ENCODE results near the gene OR52A1. TPM values are rescaled to one million over a fixed set of nuclear protein-coding genes. Genes with fewer than 3 reads are reported as not detected.

Gene OR52A1
- total RNA-seq, 6 experiments from 2014 or later: 0.04 TPM; not detected in 5

DNA sequence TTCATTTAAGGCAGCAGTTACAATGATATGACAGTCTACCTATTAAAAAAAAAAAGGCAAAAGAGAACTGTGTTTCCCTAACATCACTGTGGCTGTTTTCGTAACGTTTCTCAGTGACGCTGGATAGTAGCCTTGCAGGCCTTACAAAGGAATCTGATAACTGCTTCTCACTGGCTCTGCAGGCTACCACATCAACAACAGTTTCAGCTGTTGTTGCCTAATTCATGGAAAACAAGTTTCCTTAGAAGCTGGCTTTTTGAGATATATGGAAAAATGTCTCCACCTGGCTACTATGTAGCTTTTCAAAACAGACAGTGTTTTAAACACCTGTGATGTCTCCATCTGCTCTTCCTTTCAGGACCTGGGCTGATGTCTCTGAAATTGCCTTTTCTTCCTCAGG lies 42.2 kb upstream of the OR52A1 start:
- Histone ChIP-seq H3K27me3 (no peaks in the 10 kb centered on the region), H3K9me3 (no peaks in the 10 kb centered on the region), H3K4me3 (no peak overlapping the region), H3K27ac (no peak overlapping the region), H3K4me1 (no peaks in the 10 kb centered on the region), H3K36me3 (no peaks in the 10 kb centered on the region)
- 60% methylated on average over 3 of the region's 3 CpGs for WGBS (ENCODE audit: insufficient coverage, low coverage, low lambda C conversion rate, missing lambda C conversion rate)
- no peak for TF ChIP-seq CTCF (IDR thresholded peaks at IDR 0.05)
- no peak for TF ChIP-seq POLR2A (IDR thresholded peaks at IDR 0.05)
- DNase-seq (no peak), ATAC-seq (no peak)
- intact Hi-C loops (cut with DNase I): no loop called here

DNA sequence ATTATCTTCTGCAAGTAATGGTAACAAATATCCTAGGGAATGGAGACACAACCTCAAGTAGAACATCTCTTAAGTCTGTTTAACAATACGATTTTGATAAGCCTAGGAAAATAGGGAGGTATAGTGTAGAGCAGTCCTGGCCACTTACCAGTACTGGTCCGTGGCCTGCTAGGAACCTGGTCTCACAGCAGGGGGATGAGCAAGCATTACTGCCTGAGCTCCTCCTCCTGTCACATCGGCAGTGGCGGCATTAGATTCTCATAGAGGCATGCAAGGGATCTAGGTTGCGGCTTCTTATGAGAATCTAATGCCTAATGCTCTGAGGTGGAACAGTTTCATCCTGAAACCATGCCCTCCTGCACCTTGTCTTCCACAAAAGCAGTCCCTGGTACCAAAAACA lies 41.5 kb upstream of the OR52A1 start:
- no peaks in the 10 kb centered on the region for H3K36me3 ChIP-seq
- TF ChIP-seq POLR2A (IDR thresholded peaks at IDR 0.05) (no peak), CTCF (IDR thresholded peaks at IDR 0.05) (no peak)
- H3K9me3 ChIP-seq: no peaks in the 10 kb centered on the region
- ATAC-seq (no peak), DNase-seq (no peak)
- H3K4me3 ChIP-seq: no peak overlapping the region
- H3K27ac ChIP-seq: no peak overlapping the region
- 33% methylated on average over 1 of the region's 5 CpGs for WGBS (ENCODE audit: insufficient coverage, low coverage, low lambda C conversion rate, missing lambda C conversion rate)
- no peaks in the 10 kb centered on the region for H3K4me1 ChIP-seq
- intact Hi-C loops (cut with DNase I): no loop called here
- H3K27me3 ChIP-seq: no peaks in the 10 kb centered on the region

DNA sequence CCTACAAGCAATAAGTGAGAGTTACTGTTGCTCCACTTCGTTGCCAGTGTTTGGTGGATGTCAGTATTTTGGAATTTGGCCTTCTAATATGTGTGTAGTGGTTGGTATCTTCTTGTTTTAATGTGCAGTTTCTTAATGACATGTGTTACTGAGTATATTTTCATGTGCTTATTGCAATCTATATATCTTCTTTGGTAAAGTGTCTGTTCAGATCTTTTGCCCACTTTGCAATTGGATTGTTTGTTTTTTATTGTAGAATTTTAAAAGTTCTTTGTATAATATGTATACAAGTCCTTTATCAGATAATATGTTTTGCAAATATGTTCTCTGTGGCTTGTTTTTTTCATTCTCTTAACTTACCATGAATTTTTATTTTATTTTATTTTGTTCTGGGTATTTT lies 38.2 kb upstream of the OR52A1 start:
- ATAC-seq: no peak
- Histone ChIP-seq H3K27me3 (no peaks in the 10 kb centered on the region), H3K4me1 (no peaks in the 10 kb centered on the region), H3K36me3 (no peaks in the 10 kb centered on the region), H3K27ac (no peak overlapping the region), H3K4me3 (no peak overlapping the region), H3K9me3 (no peaks in the 10 kb centered on the region)
- no peak for DNase-seq
- intact Hi-C loops (cut with DNase I): no loop called here
- 0% methylated on average over 1 of the region's 1 CpG for WGBS (ENCODE audit: insufficient coverage, low coverage, low lambda C conversion rate, missing lambda C conversion rate)
- TF ChIP-seq POLR2A (IDR thresholded peaks at IDR 0.05) (no peak), CTCF (IDR thresholded peaks at IDR 0.05) (no peak)

- H3K36me3 ChIP-seq: no peaks in the 10 kb centered on the region
- H3K4me1 ChIP-seq: no peaks in the 10 kb centered on the region
- H3K27ac ChIP-seq: no peak overlapping the region
- ATAC-seq (no peak), DNase-seq (no peak)
- TF ChIP-seq POLR2A (IDR thresholded peaks at IDR 0.05): no peak
- TF ChIP-seq CTCF (IDR thresholded peaks at IDR 0.05): no peak
- H3K27me3 ChIP-seq: no peaks in the 10 kb centered on the region
- intact Hi-C loops (cut with DNase I): no loop called here
- WGBS (ENCODE audit: insufficient coverage, low coverage, low lambda C conversion rate, missing lambda C conversion rate): 61% methylated on average over 2 of the region's 2 CpGs
- no peak overlapping the region for H3K4me3 ChIP-seq
- no peaks in the 10 kb centered on the region for H3K9me3 ChIP-seq
These were observed 33.6 kb upstream of the OR52A1 start for GRCh38 chr11:5188201-5188600.
